ENCODE data around the gene ATP8A2.

Gene ATP8A2

DNA sequence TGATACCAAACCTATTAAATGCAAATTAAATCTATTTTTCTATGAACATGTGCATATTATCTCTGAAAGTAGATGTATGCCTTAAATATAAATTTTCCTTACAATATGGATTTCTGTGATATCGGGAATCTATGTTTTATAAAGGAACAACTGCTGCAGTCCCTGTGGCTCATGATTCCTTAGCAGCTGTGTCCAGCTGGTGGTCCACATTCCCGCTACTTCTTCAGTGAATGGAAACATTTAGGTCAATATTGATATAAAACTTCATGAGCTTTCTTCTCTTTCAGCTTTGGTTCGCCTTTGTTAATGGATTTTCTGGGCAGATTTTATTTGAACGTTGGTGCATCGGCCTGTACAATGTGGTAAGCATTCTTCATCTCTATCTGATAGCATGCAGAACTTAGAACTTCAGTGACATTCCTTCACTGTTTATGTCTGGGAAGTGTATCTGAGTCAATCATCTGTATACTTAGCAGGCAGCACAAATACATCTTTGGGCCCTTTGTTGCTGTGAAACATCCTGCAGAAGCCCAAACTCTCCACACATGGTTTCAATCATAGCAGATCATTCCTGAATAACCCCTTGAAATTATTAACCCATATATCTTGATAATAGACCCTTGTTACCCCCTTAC, 456.2 kb downstream of the ATP8A2 start:
- DNase-seq: no peak

DNA sequence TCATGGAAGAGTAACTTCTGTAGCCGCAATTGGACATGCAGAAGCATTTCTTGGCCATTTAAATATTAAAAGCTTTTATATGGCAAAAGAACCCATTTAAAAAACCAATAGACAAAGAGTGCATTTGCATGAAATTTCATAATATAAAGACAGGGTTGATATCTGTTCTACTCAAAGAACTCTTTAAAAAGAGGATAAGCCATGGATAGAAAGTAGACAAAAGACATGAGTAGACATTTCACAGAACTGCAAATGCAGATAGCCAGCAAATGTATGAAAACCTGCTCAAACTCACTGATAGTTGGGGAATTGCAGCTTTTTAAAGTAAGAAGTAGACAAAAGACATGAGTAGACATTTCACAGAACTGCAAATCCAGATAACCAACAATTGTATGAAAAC, 462.0 kb downstream of the ATP8A2 start:
- DNase-seq: no peak

DNA sequence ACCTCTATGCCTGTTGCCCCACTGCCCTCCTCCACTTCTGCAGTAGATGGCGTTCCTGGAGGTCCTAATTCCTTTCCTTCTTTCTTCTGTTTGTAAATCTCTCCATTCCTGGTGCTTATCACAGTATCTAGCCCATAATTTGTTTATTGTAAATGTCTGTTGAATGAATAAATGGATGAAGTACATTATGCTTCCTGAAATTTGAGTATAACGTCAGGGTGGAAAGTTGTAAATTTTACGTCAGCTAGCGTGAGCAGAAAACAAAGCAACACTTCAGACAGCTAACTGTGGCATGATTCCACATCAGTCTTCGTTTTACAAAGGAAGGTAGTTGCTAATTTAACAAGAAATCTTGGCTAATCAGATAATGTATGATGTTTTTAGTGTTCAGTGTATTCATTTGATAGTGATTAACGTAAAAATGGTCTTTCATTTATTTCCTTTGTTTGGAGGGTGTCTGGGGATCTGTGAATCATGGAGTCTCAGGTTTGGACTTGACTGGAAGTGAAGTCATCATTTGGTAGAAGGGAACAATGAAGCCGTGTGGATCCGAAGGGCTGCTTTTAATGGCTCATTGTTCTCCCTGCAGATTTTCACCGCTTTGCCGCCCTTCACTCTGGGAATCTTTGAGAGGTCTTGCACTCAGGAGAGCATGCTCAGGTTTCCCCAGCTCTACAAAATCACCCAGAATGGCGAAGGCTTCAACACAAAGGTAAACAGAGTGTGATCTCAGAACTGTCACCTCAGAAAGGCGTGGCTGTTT, 465.0 kb downstream of the ATP8A2 start:
- no peak for DNase-seq

- DNase-seq: no peak
Measured at GRCh38 chr13:25839371-25839770, 467.6 kb downstream of the ATP8A2 start.

DNA sequence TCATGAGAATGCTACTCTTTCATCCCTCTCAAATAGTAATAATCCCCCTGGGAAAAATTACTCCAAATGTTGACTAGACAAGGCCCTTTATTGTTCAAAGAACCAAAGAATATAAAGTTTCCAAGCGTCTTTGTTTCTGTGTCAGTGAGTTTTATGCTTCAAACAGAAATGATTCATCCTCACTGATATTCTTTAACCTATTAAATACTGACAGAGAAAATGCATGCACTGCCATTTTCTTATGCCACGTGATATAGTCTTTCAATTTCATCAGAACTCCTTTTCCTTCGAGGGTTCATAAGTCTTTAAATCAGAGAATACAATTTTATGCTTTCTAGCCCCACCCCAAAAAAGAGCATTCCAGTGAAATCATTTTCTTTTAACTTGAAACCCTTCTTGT, 468.5 kb downstream of the ATP8A2 start:
- DNase-seq: no peak

DNA sequence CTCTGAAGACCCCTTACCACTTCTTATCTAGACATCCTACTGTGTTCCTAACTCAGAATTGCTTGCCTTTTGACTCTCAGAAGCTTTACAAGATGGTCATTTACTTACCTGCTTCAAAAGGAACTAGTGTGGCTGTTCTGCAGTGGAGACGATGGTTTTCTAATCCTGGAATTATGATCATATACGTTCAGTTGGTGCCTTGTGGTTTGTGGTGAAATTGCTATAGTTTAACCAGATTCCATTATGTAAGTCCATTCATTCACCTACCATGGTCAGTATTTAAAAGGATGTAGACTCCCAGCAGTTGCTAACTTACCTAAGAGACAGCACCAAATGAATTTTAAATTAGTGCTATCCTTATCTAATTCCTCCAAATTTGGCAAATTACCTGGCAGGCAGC, 469.2 kb downstream of the ATP8A2 start:
- no peak for DNase-seq

GRCh38 chr13:25843692-25844091, 471.9 kb downstream of the ATP8A2 start:
- no peak for DNase-seq

DNA sequence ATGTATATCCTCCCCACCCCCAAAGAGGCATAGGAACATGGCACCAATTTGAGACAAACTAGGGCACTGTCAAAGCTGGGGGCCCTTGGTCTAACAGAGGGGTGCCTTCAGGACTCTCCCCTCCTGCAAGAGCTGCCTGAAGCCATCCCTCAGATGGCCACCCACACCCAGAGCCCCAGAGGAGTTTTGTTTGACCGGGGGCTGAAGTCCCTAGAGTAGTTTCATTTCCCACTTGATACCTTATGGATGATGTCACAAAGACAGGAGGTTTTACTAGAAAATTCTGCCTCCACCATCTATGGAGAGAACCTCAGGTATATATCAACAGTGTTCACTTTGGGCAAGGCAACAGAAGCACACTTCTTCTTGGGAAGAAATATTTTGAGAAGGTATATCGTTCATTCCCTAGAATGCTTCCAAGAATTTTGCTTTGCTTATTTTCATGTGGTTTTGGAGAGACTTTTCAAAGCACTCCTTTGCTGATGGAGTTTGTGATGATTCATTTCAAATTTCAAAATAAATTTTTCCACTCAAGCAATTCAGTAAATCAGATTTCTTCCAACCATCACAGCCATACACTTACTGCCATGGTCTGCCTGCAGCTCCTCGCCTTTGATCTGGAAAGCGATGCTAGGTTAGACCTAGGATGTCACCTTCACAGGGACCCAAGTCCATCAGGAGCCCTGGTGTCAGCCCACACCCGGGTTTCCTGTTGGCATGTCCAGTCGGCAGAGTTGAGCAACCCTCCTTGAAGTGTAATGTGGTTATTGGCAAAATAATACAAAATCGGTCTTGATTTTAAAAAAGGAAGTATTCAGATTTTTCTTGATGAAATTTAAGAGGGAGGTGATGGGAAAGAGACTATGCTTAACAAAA, 473.0 kb downstream of the ATP8A2 start:
- DNase-seq: no peak

DNA sequence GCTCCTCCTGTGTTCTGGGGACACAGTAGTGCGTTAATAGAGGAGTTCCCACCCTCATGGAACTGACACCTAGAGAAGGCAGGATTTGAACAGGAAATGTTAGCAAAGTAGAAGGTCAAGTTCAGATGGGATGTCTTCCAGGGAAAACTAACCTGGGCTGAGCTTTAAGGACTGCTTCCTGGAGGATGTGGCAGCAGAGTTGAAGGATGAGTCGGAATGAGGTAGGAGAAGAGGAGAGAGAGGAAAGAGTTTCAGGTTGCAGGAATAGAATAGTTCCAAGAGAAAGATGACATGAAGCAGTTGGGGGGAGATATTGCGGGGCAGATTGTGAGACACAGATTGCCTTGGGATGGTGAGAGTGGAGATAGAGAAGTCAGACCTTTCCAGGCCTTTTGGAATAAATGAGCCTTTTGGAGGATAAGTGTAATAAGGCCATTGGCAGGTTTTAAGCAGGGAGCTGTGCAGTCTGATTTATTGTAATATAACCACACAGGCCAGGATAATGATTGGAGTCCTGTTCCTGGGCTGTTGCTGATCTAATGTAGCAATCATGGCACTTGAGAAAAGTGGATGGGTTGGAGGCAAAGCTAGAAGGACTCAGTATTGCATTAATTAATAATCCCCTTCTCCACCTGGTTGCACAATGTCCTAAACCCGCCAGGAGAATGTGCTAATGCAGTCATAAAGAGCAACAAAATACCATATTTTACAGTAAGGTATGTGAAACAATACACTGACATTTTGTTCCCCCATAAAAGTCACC, 474.6 kb downstream of the ATP8A2 start:
- DNase-seq: no peak

GRCh38 chr13:25847145-25847544, 475.4 kb downstream of the ATP8A2 start:
- no peak for DNase-seq

DNA sequence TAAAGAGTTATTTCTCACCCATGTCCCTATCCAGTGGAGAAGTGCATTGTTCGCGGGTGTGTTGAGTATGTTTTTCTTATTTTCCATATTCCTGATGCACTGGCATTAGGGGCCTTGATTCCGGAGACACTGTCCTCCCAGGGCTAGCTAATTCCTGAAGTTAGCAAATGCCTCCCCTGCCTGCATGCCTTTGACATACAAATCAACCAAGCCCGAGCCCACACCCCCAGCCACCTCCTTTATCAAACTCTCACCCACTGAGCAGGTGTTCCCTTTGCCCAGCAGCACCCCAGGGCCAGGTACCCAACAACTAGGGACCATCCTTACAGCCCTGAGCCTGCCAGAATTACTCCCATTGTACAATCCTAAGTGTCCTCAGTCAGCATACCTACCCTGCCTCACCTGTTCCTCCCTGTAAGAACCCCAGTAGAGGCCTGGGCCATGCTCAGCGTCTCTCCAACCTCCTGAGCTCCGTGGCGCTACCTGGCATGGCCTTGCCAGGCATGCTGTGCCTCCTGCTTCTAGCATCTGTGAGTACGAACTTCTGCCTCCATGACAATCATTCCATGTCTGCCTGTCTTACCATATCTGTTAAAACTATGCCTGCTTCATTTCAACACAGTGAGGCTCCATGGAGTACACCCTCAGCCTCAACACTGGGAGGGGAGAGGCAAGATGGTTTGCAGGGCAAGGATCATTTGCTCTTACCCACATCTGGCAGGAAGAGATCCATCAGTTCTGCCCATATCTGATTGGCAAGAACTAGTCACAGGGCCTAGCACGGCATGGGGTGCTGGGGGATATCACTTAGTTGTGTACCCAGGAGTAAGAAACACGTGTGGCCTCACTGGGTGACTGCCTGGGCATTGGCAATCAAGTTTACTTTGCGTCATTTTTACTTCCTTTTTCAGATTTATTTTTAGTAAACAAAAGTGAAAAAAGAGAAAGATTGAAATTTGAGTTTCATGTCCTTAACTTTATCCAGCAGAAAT, 476.2 kb downstream of the ATP8A2 start:
- DNase-seq: no peak

DNA sequence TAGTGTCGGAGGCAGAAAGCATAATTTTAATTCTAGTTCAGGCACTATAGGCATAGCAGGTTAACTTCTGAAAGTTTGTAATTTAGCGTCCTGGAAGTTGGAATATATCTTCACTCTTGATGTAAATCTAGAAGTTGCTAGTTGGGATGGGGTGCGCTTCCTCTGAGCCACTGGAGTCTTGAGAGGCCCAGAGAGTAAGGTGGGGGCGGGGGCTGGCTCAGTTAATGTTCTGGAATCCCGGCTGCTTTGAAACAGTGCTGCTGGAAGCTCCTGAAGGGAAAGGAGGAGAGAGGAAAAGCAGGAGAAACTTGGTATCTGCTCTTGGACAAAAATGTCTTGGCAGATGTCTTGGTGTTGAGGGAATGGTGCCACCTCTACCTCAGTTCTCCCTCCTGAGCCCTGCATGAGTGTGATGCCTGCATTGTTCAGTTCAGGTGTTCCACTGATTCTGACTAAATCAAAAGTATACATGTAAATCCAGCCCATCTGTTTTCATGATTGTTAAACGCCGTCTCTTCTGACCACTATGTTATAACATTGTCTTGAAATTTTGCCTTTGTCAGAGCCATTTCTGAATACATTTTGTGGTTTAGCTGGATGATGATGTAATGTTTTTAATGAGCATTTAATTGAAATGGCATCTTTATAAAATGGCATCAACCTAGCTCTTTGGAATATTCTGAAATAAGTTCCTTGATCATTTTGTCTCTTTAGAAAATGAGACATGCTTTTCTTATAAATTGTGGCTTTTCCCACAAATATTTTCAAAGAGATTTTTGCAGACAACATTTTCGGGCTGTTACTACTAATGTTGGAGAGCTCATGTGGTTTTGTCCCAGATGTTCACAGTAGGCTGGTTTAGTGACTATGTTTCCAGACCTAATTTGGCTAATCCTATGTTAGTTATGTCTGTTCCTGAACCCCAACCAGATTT, 477.3 kb downstream of the ATP8A2 start:
- DNase-seq: no peak

DNA sequence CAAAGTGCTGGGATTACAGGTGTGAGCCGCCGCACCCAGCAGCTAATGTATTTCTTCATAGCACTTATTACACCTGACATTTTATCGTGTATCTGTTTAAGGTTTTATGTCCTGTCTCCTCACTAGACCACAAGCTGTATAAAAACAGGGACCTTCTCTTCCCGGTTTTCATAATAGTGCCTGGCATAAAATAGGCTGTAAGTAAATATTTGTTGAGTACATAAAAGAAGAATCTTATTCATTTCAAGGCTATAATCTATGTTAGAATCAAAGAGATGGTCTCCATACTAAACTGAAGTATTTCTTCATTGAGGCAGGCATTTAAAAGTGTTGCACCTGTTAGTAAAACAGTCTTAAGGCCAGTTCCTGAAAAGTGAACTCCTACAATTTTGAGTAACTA, 486.1 kb downstream of the ATP8A2 start:
- peak; percentile 27 for DNase-seq

DNA sequence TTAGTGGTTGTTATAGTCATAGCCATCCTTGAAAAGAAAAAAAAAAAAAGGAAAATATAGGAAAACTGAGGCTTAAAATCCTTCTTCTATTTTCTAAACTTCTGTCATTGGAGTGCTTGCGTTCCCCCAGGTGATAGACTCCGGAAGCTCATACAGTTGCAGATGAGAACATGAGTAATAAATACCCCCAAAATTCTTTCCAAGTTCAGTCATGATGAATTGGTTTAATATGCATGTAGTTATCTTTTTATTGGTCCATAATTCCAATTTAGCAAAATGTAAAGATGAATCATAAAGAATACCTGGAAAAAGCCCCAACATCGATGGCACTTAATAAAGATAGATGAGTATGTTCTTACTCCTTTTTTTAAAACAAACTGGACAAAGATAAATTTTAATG, 487.8 kb downstream of the ATP8A2 start:
- no peak for DNase-seq

GRCh38 chr13:25860265-25860664, 488.5 kb downstream of the ATP8A2 start:
- DNase-seq: no peak

- no peak for DNase-seq
Measured at GRCh38 chr13:25860862-25861261, 489.1 kb downstream of the ATP8A2 start.

GRCh38 chr13:25862156-25862555, 490.4 kb downstream of the ATP8A2 start:
- no peak for DNase-seq

DNA sequence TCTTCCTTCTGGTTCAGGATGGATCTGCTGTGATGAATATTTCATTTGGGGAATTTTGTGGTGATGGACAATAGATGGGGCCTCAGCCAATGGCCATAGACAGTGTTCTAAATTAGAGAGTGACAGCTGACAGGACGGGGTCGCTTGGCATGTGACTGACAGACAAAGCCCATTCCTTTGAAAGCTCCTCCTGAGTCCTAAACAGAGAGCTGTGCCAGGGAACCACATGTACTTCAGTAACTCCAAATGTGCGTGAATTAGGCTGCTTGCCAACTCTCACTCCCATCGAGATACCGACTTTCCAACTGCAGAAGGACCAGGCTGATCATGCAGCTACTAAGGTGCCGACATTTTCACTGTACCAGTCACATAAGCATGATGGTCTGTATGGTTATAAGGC, 492.3 kb downstream of the ATP8A2 start:
- DNase-seq: no peak

- no peak for DNase-seq
Measured at GRCh38 chr13:25864936-25865335, 493.2 kb downstream of the ATP8A2 start.

DNA sequence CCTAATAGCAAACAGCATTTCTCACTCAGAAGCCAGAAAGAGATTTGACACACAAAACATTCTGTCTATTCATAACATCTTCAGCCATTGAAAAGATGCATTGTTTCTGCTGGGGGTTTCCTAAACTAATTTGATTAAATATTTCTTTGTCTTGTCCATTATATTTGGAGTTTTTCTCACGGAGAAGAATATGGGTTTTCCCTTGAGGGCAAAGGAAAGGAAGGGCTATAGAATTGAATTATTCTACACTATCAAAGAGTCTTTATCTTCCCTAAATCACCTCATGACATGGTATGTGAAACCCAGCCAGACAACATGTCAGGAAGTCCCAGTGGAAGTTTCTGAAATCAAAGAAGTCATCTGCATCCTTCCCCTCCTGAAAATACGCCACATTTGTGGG, 493.6 kb downstream of the ATP8A2 start:
- DNase-seq: no peak

GRCh38 chr13:25867038-25867437, 495.3 kb downstream of the ATP8A2 start:
- no peak for DNase-seq
